Omental fat pad (tissue), 4 donors: ENCODE measurements around the gene IPCEF1. TPM values are rescaled to one million over a fixed set of nuclear protein-coding genes. Genes with fewer than 3 reads are reported as not detected.
"Not testable (repeated sequence)": the region's sequence is repeated elsewhere in the genome, so short reads cannot be mapped to it uniquely, and the experiment has no call there.

Experiments
- ATAC-seq: fragments of 150-250 bp; one replicate; pipeline ENCODE4 v1.9.1; 2016; ENCODE audit warnings: mild to moderate bottlenecking, moderate library complexity; ENCODE audit not compliant: low FRiP score
- DNase-seq: peaks from one replicate; pipeline ENCODE4 v3.0.0-alpha.2; 2019; ENCODE audit warnings: low spot score
- CTCF ChIP-seq, 3 donors: fragments of 450-650 bp; IDR thresholded peaks; one replicate each; pipeline ENCODE4 v1.5.1; 2016 to 2017; ENCODE audit warnings: antibody characterized with exemption in 3 of 3, mild to moderate bottlenecking in 3 of 3, moderate library complexity in 2 of 3
- total RNA-seq, 4 donors: library from RNA; depleted of rRNA; stranded (reverse); fragments of >200 nt; gene quantifications; one replicate each; pipeline ENCODE4 v1.1.0, GENCODE V29; 2016

IPCEF1 gene
- total RNA-seq, 4 donors from 2014 or later, result 0.84 to 9.2 (median 2.7) TPM

GRCh38 chr6:154307696-154308425 lies 48.7 kb downstream of the IPCEF1 start:
- DNase-seq (no peak), ATAC-seq (no peak)
- TF ChIP-seq CTCF (IDR thresholded peaks at IDR 0.05), result no peak

- ATAC-seq, DNase-seq: not testable (repeated sequence)
Measured at GRCh38 chr6:154307147-154307546, 49.5 kb downstream of the IPCEF1 start.

- ATAC-seq (no peak), DNase-seq (no peak)
- TF ChIP-seq CTCF (IDR thresholded peaks at IDR 0.05), result no peak
Measured at GRCh38 chr6:154306696-154307095, 49.9 kb downstream of the IPCEF1 start.

- DNase-seq (no peak), ATAC-seq (no peak)
- TF ChIP-seq CTCF (IDR thresholded peaks at IDR 0.05), result no peak
Measured at GRCh38 chr6:154304191-154304590, 52.4 kb downstream of the IPCEF1 start.

GRCh38 chr6:154303642-154304041 lies 53.0 kb downstream of the IPCEF1 start:
- not testable (repeated sequence) for ATAC-seq, DNase-seq

- TF ChIP-seq CTCF (IDR thresholded peaks at IDR 0.05), result no peak
- ATAC-seq, result no peak
- DNase-seq, result no peak
Measured at GRCh38 chr6:154301839-154302752, 54.5 kb downstream of the IPCEF1 start.

- no peak for ATAC-seq
- no peak for DNase-seq
- TF ChIP-seq CTCF (IDR thresholded peaks at IDR 0.05), result no peak
Measured at GRCh38 chr6:154301086-154301625, 55.4 kb downstream of the IPCEF1 start.
